ENCODE results near the gene NINJ1. TPM values are rescaled to one million over a fixed set of nuclear protein-coding genes. Genes with fewer than 3 reads are reported as not detected.

The NINJ1 gene
- total RNA-seq, 2 experiments from 2014 or later, result 118 to 120 TPM

DNA sequence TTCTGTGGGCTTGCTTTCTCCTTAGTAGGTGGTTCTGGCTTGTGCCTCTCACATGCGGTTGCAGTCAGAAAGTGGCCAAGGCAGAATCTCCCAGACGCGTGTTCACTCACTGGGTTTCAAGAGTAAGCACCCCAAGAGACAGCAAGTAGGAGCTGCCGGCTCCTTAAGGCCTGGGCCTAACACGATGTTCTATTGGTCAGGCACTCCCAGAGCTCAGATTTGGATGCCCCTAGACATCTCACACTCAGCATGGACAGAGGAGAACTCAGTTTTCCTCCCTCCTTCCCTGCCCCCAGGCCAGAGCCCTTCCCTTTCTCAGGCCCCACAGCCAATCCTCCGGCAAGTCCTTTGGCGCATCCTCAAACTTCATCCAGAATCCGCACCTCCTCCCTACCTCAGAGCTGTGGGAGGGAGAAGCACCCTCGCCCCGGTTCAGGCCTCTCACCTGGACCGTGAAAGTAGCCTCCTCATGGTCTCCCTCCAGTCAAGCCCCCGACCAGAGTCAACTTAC is 44.5 kb downstream of the NINJ1 start:
- ATAC-seq (no peak), DNase-seq (no peak)
- CTCF ChIA-PET, result interaction anchor here (1.4 kb wide), 1 partner anchor 24 kb away, joined by 5 read pairs; no protein-coding TSS in a partner anchor
- Mint-ChIP-seq H3K27me3 (no peaks in the 10 kb centered on the region), H3K4me1 (ENCODE audit: low read depth) (peaks cover 61% of the 10 kb centered on the region), H3K4me3 (no peak overlapping the region), H3K27ac (peak overlapping the region; percentile 57), H3K36me3 (ENCODE audit: low read depth) (peaks cover 50% of the 10 kb centered on the region), H3K9me3 (peaks cover 22% of the 10 kb centered on the region)
- TF ChIP-seq, protein P1, sequence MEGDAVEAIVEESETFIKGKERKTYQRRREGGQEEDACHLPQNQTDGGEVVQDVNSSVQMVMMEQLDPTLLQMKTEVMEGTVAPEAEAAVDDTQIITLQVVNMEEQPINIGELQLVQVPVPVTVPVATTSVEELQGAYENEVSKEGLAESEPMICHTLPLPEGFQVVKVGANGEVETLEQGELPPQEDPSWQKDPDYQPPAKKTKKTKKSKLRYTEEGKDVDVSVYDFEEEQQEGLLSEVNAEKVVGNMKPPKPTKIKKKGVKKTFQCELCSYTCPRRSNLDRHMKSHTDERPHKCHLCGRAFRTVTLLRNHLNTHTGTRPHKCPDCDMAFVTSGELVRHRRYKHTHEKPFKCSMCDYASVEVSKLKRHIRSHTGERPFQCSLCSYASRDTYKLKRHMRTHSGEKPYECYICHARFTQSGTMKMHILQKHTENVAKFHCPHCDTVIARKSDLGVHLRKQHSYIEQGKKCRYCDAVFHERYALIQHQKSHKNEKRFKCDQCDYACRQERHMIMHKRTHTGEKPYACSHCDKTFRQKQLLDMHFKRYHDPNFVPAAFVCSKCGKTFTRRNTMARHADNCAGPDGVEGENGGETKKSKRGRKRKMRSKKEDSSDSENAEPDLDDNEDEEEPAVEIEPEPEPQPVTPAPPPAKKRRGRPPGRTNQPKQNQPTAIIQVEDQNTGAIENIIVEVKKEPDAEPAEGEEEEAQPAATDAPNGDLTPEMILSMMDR (IDR thresholded peaks at IDR 0.05), result no peak
- intact Hi-C loops (cut with micrococcal nuclease), result no loop called here
- POLR2A ChIA-PET, result interaction anchor here (1.5 kb wide), 1 partner anchor 14 kb away, joined by 4 read pairs; no protein-coding TSS in a partner anchor

DNA sequence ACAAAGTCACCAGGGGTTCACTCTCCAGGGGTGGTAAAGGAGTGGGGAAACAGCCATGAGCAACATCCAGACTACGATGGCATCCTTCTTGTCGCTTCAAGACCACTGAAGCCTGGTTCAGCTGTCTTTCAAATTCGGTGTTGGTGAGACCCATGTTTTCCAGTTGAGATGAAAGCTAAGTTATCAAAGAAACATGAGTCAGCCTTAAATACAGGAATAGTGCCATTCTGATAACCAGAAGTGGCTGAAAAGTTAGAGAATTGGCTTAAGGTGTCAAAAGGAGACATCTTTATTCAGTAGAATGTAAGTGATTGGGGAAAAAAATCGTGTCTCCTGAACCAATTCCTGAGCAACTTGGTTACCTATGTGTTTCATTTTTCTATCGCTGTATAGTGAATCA is 45.0 kb downstream of the NINJ1 start:
- intact Hi-C loops (cut with micrococcal nuclease), result no loop called here
- Mint-ChIP-seq H3K9me3 (peaks cover 22% of the 10 kb centered on the region), H3K4me1 (ENCODE audit: low read depth) (peaks cover 59% of the 10 kb centered on the region), H3K36me3 (ENCODE audit: low read depth) (peaks cover 51% of the 10 kb centered on the region), H3K4me3 (no peak overlapping the region), H3K27ac (peak overlapping the region; percentile 50), H3K27me3 (no peaks in the 10 kb centered on the region)
- ChIA-PET CTCF (interaction anchor here (1.4 kb wide), 1 partner anchor 24 kb away, joined by 5 read pairs; no protein-coding TSS in a partner anchor), POLR2A (interaction anchor here (1.3 to 1.5 kb wide), 3 partner anchors 10 to 123 kb away, joined by 4 to 6 read pairs (median 4); no protein-coding TSS in a partner anchor)
- DNase-seq (no peak), ATAC-seq (no peak)
- TF ChIP-seq, protein P1 (IDR thresholded peaks at IDR 0.05), result no peak

DNA sequence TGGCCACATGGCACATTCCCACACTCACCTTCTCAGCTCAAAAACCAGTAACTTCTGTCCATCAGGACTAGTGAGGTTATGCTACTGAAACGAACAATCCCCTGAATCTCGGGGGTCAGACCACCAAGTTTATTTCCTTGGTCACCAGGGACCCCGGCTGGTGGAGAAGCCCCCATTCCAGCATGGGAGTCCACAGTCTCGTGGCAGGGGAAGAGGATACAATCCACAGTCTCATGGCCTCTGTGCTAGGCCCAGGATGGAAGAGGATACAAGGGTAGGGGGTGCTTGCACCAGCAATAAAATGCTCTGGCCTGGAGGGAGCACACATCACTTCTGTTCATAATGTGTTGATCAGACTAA is 45.4 kb downstream of the NINJ1 start:
- Mint-ChIP-seq H3K36me3 (ENCODE audit: low read depth) (peaks cover 53% of the 10 kb centered on the region), H3K27ac (peak overlapping the region; percentile 50), H3K9me3 (peaks cover 24% of the 10 kb centered on the region), H3K4me3 (no peak overlapping the region), H3K4me1 (ENCODE audit: low read depth) (peaks cover 59% of the 10 kb centered on the region), H3K27me3 (no peaks in the 10 kb centered on the region)
- intact Hi-C loops (cut with micrococcal nuclease), result no loop called here
- TF ChIP-seq, protein P1 (IDR thresholded peaks at IDR 0.05), result no peak
- ATAC-seq (no peak), DNase-seq (no peak)
- CTCF ChIA-PET, result interaction anchor here (1.4 to 1.5 kb wide), 2 partner anchors 10 to 23 kb away, joined by 3 to 5 read pairs; no protein-coding TSS in a partner anchor
- POLR2A ChIA-PET, result interaction anchor here (0.6 to 1.5 kb wide), 5 partner anchors 9 to 122 kb away, joined by 3 to 6 read pairs (median 4); no protein-coding TSS in a partner anchor

DNA sequence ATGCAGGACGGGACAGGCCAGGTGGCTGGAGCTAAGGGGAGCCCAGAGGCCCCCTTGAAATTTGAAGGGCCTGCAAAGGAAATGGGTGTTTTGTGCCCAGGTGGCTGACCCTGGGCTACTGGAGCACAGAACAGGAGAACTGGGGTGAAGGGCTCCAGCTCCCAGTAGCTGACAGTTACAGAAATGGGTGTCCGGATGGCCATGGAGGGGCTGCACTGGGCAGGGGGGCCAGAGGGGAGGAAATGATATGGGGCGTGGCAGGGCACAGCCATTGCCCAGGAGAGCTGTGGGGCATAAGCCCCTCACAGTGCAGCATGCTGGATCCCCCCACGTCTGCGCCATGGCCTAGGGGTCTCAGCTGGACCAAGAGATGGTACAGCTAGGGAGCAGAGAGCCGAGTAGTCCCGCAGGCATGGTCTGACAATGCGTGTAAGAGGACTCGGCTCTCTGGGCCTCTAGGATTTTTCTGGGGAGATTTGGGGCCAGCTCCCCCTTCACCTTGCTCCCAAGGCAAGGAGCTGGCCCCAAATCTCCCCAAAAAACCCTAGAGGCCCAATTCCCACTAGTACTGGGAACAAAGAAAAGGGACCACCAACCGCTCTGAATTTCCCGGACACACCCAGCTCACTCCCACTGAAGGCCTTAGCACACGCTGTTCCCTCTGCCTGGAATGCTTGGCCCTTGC is 45.9 kb downstream of the NINJ1 start:
- H3K4me3 Mint-ChIP-seq, result no peak overlapping the region

More for the DNA sequence above, 45.9 kb downstream of the NINJ1 start:
- peak overlapping the region; percentile 50 for H3K27ac Mint-ChIP-seq
- H3K36me3 Mint-ChIP-seq (ENCODE audit: low read depth), result peaks cover 57% of the 10 kb centered on the region
- ChIA-PET POLR2A (interaction anchor here (0.6 to 1.5 kb wide), 5 partner anchors 9 to 122 kb away, joined by 3 to 6 read pairs (median 4); no protein-coding TSS in a partner anchor), CTCF (interaction anchor here (1.4 to 1.5 kb wide), 2 partner anchors 9 to 23 kb away, joined by 3 to 5 read pairs; no protein-coding TSS in a partner anchor)
- no peaks in the 10 kb centered on the region for H3K27me3 Mint-ChIP-seq
- DNase-seq (no peak), ATAC-seq (no peak)
- intact Hi-C loops (cut with micrococcal nuclease), result no loop called here
- peaks cover 25% of the 10 kb centered on the region for H3K9me3 Mint-ChIP-seq
- TF ChIP-seq, protein P1 (IDR thresholded peaks at IDR 0.05), result no peak
- H3K4me1 Mint-ChIP-seq (ENCODE audit: low read depth), result peaks cover 58% of the 10 kb centered on the region

Data from activated CD8-positive, alpha-beta T cell treated with anti-CD3 and anti-CD28 coated beads for 36 hours (primary cell).